CD4-positive, alpha-beta T cell (primary cell): ENCODE data around the gene GALNT2. TPM values are rescaled to one million over a fixed set of nuclear protein-coding genes. Genes with fewer than 3 reads are reported as not detected.

Experiments
- ATAC-seq: fragments of 200-7000 bp; cut with Tn5 transposase; one replicate; pipeline ENCODE4 v1.10.0; 2022; ENCODE audit warnings: mild to moderate bottlenecking; ENCODE audit not compliant: poor library complexity
- CTCF ChIA-PET: fragments of 350-600 bp; sonication (Branson Sonifier 250); formaldehyde crosslinking; loops from one replicate; lab custom pipeline; 2021; ENCODE audit warnings: antibody characterized with exemption, inconsistent platforms; lab: Charles Lee
- POLR2A ChIA-PET: fragments of 350-600 bp; sonication (Branson Sonifier 250); formaldehyde crosslinking; loops from one replicate; lab custom pipeline; 2021; ENCODE audit warnings: antibody characterized with exemption, inconsistent platforms; lab: Charles Lee
- DNase-seq, 14 experiments: peaks; one replicate each; pipeline ENCODE4 v3.0.0-alpha.2; 2013 to 2020; ENCODE audit warnings: mixed read lengths in 2 of 14
- H3K27ac ChIP-seq, 2 donors: one replicate each; pipeline versions ENCODE4 v1.5.1 to v1.7.0; 2013; ENCODE audit warnings: low read length in 2 of 2, low read depth in 1 of 2, mild to moderate bottlenecking in 1 of 2
- H3K27me3 ChIP-seq, 2 experiments: 1 replicate in 1 of 2; 2 replicates in 1 of 2; pipeline versions ENCODE4 v1.6.1 to v1.7.0; 2013; ENCODE audit warnings: low read length in 2 of 2, control low read depth in 1 of 2, mild to moderate bottlenecking in 1 of 2, moderate library complexity in 1 of 2; ENCODE audit not compliant: insufficient read depth in 2 of 2, control insufficient read depth in 1 of 2
- H3K36me3 ChIP-seq: one replicate; pipeline ENCODE4 v1.6.1; 2013; ENCODE audit warnings: low read length, control low read depth; ENCODE audit not compliant: insufficient read depth
- H3K4me1 ChIP-seq: one replicate; pipeline ENCODE4 v1.6.1; 2013; ENCODE audit warnings: low read length, control low read depth; ENCODE audit not compliant: insufficient read depth
- H3K4me3 ChIP-seq: one replicate; pipeline ENCODE4 v1.5.1; 2013; ENCODE audit warnings: mild to moderate bottlenecking, low read length, moderate library complexity
- H3K9me3 ChIP-seq, 2 experiments: 1 replicate in 1 of 2; 2 replicates in 1 of 2; pipeline versions ENCODE4 v1.6.1 to v1.7.0; 2013; ENCODE audit warnings: low read length in 2 of 2, mild to moderate bottlenecking in 2 of 2, control low read depth in 1 of 2, moderate library complexity in 1 of 2; ENCODE audit not compliant: control insufficient read depth in 1 of 2, insufficient read depth in 1 of 2
- H3K27ac Mint-ChIP-seq: one replicate; pipeline ENCODE4 v1.8.0; 2020; ENCODE audit warnings: mixed read lengths
- H3K27me3 Mint-ChIP-seq: one replicate; pipeline ENCODE4 v1.8.0; 2021; ENCODE audit warnings: mixed read lengths
- H3K36me3 Mint-ChIP-seq: one replicate; pipeline ENCODE4 v1.8.0; 2021; ENCODE audit warnings: low read depth, mixed read lengths
- H3K4me1 Mint-ChIP-seq: one replicate; pipeline ENCODE4 v1.8.0; 2021; ENCODE audit warnings: low read depth, mixed read lengths
- H3K4me3 Mint-ChIP-seq: one replicate; pipeline ENCODE4 v1.8.0; 2020; ENCODE audit warnings: mild to moderate bottlenecking, mixed read lengths
- H3K9me3 Mint-ChIP-seq: one replicate; pipeline ENCODE4 v1.8.0; 2020; ENCODE audit warnings: mixed read lengths
- CTCF ChIP-seq: fragments of 200-600 bp; IDR thresholded peaks from one replicate; pipeline ENCODE4 v1.8.0; 2022; ENCODE audit warnings: antibody characterized with exemption, mild to moderate bottlenecking
- intact Hi-C, 2 experiments: fragments of 100-400 bp; cut with DNase I in 1 of 2; cut with micrococcal nuclease in 1 of 2; formaldehyde crosslinking; loops; one replicate each; pipeline versions ENCODE4 v1.15.1 to v1.9.0; 2023 to 2025; cut with DNase I, micrococcal nuclease
- total RNA-seq, 174 experiments: library from RNA in 2 of 174; stranded (reverse) in 2 of 174; gene quantifications; one replicate each; pipeline ENCODE4 v1.2.3 and lab custom pipeline; 2021 to 2026

The GALNT2 gene
- total RNA-seq, 2 experiments from 2014 or later, result 11.0 to 11.4 TPM

DNA sequence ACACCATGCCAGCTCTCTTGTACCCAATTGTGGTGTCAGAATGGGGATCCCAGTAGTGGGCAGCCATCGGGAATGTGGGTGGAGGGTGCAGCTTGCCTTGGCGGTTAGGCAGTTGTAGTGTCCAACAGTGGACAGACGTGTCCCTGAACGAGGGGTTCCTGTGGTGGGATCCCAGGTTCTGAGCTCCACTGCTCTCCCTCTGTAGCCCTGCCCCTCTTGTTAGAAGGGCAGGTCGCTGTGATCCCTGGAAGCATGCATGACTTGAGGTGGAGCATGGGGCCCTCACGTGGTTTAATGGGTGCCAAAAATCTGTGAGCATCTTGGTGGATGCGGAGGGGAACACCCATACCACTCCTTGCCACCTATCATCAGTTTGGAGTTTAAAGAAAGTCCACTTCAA, 4.3 kb downstream of the GALNT2 start:
- Mint-ChIP-seq H3K36me3 (peaks cover 5% of the 10 kb centered on the region), H3K27me3 (no peaks in the 10 kb centered on the region), H3K4me1 (peaks cover 55% of the 10 kb centered on the region), H3K9me3 (no peaks in the 10 kb centered on the region), H3K4me3 (peak overlapping the region; percentile 36), H3K27ac (no peak overlapping the region)
- H3K9me3 ChIP-seq, result no peaks in the 10 kb centered on the region
- no peak for DNase-seq
- no peak for TF ChIP-seq CTCF
- H3K4me3 ChIP-seq, result no peak overlapping the region
- H3K27me3 ChIP-seq, result no peaks in the 10 kb centered on the region
- ChIA-PET POLR2A (no interaction called here), CTCF (no interaction called here)
- H3K4me1 ChIP-seq, result peaks cover 19% of the 10 kb centered on the region
- no peak for ATAC-seq
- H3K36me3 ChIP-seq, result peaks cover 1% of the 10 kb centered on the region
- intact Hi-C loops, result no loop called here
- H3K27ac ChIP-seq, result no peak overlapping the region

DNA sequence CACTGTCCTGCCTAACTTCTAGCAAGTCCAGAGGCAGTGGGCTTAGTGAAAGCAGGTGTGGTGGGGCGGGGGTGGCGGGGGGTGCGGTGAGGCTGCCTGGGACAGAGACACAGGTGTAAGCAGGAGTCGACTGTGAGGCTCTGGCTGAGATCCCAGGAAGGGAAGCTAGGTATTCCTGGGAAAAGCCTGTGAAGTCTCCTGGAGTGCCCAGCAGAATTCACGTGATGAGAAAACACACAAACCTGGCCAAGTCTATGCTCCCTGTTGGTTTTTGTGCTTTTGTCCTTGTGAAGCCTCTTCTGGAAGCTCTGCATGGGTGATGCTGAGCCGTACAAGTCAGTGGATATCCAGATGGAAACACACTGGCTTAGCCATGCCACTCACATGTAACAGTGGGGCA, 5.3 kb downstream of the GALNT2 start:
- H3K9me3 ChIP-seq, result no peaks in the 10 kb centered on the region
- H3K27ac ChIP-seq, result no peak overlapping the region
- intact Hi-C loops, result no loop called here
- Mint-ChIP-seq H3K4me1 (peaks cover 60% of the 10 kb centered on the region), H3K36me3 (peaks cover 6% of the 10 kb centered on the region), H3K4me3 (no peak overlapping the region), H3K27me3 (no peaks in the 10 kb centered on the region), H3K27ac (no peak overlapping the region), H3K9me3 (no peaks in the 10 kb centered on the region)
- no peaks in the 10 kb centered on the region for H3K27me3 ChIP-seq
- H3K4me3 ChIP-seq, result no peak overlapping the region
- ChIA-PET POLR2A (no interaction called here), CTCF (no interaction called here)
- H3K36me3 ChIP-seq, result peaks cover 8% of the 10 kb centered on the region
- TF ChIP-seq CTCF, result no peak
- H3K4me1 ChIP-seq, result peaks cover 22% of the 10 kb centered on the region
- ATAC-seq (no peak), DNase-seq (no peak)

- Histone ChIP-seq H3K36me3 (peaks cover 8% of the 10 kb centered on the region), H3K27ac (no peak overlapping the region), H3K27me3 (no peaks in the 10 kb centered on the region), H3K4me1 (peaks cover 22% of the 10 kb centered on the region), H3K4me3 (no peak overlapping the region), H3K9me3 (no peaks in the 10 kb centered on the region)
- ATAC-seq, result no peak
- TF ChIP-seq CTCF, result no peak
- Mint-ChIP-seq H3K4me1 (peaks cover 61% of the 10 kb centered on the region), H3K27me3 (no peaks in the 10 kb centered on the region), H3K36me3 (peaks cover 6% of the 10 kb centered on the region), H3K4me3 (no peak overlapping the region), H3K27ac (no peak overlapping the region), H3K9me3 (no peaks in the 10 kb centered on the region)
- intact Hi-C loops, result no loop called here
- DNase-seq, result no peak
- ChIA-PET POLR2A (no interaction called here), CTCF (no interaction called here)
Measured at GRCh38 chr1:230072866-230073265, 5.8 kb downstream of the GALNT2 start.
